KMS-11 (cell line): Measurements from ENCODE around the gene KRTAP10-12.

ENCODE experiments used
- H2AFZ ChIP-seq: fragments of 200-600 bp; sonication (generic); 2 replicates; pipeline ENCODE4 v1.6.1; 2016; ENCODE audit warnings: antibody characterized with exemption, mixed run types, low read depth
- H3K27ac ChIP-seq: fragments of 200-600 bp; sonication (generic); 2 replicates; pipeline ENCODE4 v1.6.1; 2016; ENCODE audit warnings: mild to moderate bottlenecking, mixed run types
- H3K27me3 ChIP-seq: fragments of 200-600 bp; sonication (generic); 2 replicates; pipeline ENCODE4 v1.6.1; 2017; ENCODE audit warnings: mild to moderate bottlenecking, low read depth, mixed run types, moderate library complexity; ENCODE audit not compliant: insufficient read depth
- H3K36me3 ChIP-seq: fragments of 200-600 bp; sonication (generic); 2 replicates; pipeline ENCODE4 v1.6.1; 2017; ENCODE audit warnings: mild to moderate bottlenecking, mixed run types; ENCODE audit not compliant: insufficient read depth
- H3K4me1 ChIP-seq: fragments of 200-600 bp; sonication (generic); 2 replicates; pipeline ENCODE4 v1.6.1; 2016; ENCODE audit warnings: mild to moderate bottlenecking, low read depth, mixed run types; ENCODE audit not compliant: poor library complexity, severe bottlenecking
- H3K4me2 ChIP-seq: fragments of 200-600 bp; sonication (generic); 2 replicates; pipeline ENCODE4 v1.7.0; 2016; ENCODE audit warnings: mild to moderate bottlenecking, mixed run types
- H3K4me3 ChIP-seq: fragments of 200-600 bp; sonication (generic); IDR thresholded peaks from 2 replicates; pipeline ENCODE4 v1.6.1; 2017; ENCODE audit warnings: low read depth, low read length, mixed read lengths; ENCODE audit not compliant: insufficient read depth
- H3K79me2 ChIP-seq: fragments of 200-600 bp; sonication (generic); 2 replicates; pipeline ENCODE4 v1.6.1; 2016; ENCODE audit warnings: low read depth, mixed run types; ENCODE audit not compliant: insufficient read depth
- H3K9ac ChIP-seq: fragments of 200-600 bp; sonication (generic); 2 replicates; pipeline ENCODE4 v1.6.1; 2016; ENCODE audit warnings: mild to moderate bottlenecking, mixed run types
- H4K20me1 ChIP-seq: fragments of 200-600 bp; sonication (generic); 2 replicates; pipeline ENCODE4 v1.6.1; 2016; ENCODE audit warnings: mild to moderate bottlenecking, mixed run types; ENCODE audit not compliant: insufficient read depth
- CTCF ChIP-seq: fragments of 200-600 bp; sonication (generic); conservative IDR thresholded peaks from 2 replicates; pipeline ENCODE4 v1.6.1; 2017; ENCODE audit warnings: low read depth, mild to moderate bottlenecking, antibody characterized with exemption, low read length, moderate library complexity, mixed read lengths

Gene KRTAP10-12

GRCh38 chr21:44708866-44709425, 12.0 kb downstream of the KRTAP10-12 start:
- no peak overlapping the region for H3K4me3 ChIP-seq
- H3K27me3 ChIP-seq, result peaks cover 86% of the 10 kb centered on the region
- no peak for TF ChIP-seq CTCF

GRCh38 chr21:44709426-44710293, 12.7 kb downstream of the KRTAP10-12 start:
- H3K9ac ChIP-seq, result no peak overlapping the region
- no peak overlapping the region for H3K4me2 ChIP-seq
- no peaks in the 10 kb centered on the region for H3K36me3 ChIP-seq
- no peak overlapping the region for H2AFZ ChIP-seq
- H3K79me2 ChIP-seq, result no peaks in the 10 kb centered on the region
- H3K4me3 ChIP-seq, result no peak overlapping the region
- no peaks in the 10 kb centered on the region for H3K4me1 ChIP-seq
- no peak for TF ChIP-seq CTCF
- no peak overlapping the region for H3K27ac ChIP-seq
- peaks cover 87% of the 10 kb centered on the region for H3K27me3 ChIP-seq
- no peaks in the 10 kb centered on the region for H4K20me1 ChIP-seq

More at GRCh38 chr21:44708866-44709425, 12.0 kb downstream of the KRTAP10-12 start:
- Histone ChIP-seq H2AFZ (no peak overlapping the region), H3K27ac (no peak overlapping the region), H3K4me2 (no peak overlapping the region), H3K79me2 (no peaks in the 10 kb centered on the region), H3K9ac (no peak overlapping the region), H3K36me3 (no peaks in the 10 kb centered on the region), H3K4me1 (no peaks in the 10 kb centered on the region), H4K20me1 (no peaks in the 10 kb centered on the region)

GRCh38 chr21:44710294-44710665, 13.3 kb downstream of the KRTAP10-12 start:
- Histone ChIP-seq H3K9ac (no peak overlapping the region), H3K4me3 (no peak overlapping the region), H3K27ac (no peak overlapping the region), H3K79me2 (no peaks in the 10 kb centered on the region), H3K27me3 (peaks cover 86% of the 10 kb centered on the region), H3K4me2 (no peak overlapping the region), H2AFZ (no peak overlapping the region), H3K4me1 (no peaks in the 10 kb centered on the region), H3K36me3 (no peaks in the 10 kb centered on the region), H4K20me1 (no peaks in the 10 kb centered on the region)
- no peak for TF ChIP-seq CTCF

- H2AFZ ChIP-seq, result no peak overlapping the region
- TF ChIP-seq CTCF, result no peak
- no peaks in the 10 kb centered on the region for H3K79me2 ChIP-seq
- H3K4me1 ChIP-seq, result no peaks in the 10 kb centered on the region
- H4K20me1 ChIP-seq, result no peaks in the 10 kb centered on the region
- H3K27me3 ChIP-seq, result peaks cover 90% of the 10 kb centered on the region
- no peaks in the 10 kb centered on the region for H3K36me3 ChIP-seq
- H3K9ac ChIP-seq, result no peak overlapping the region
- H3K4me2 ChIP-seq, result no peak overlapping the region
- no peak overlapping the region for H3K4me3 ChIP-seq
- H3K27ac ChIP-seq, result no peak overlapping the region
These were observed 13.9 kb downstream of the KRTAP10-12 start for GRCh38 chr21:44710756-44711326.
